ENCODE measurements around the gene SLC39A5. TPM values are rescaled to one million over a fixed set of nuclear protein-coding genes. Genes with fewer than 3 reads are reported as not detected.
A peak's percentile ranks its signal among the peaks of the same experiment; 100 is the strongest.

Gene SLC39A5
- total RNA-seq, 2 experiments from 2014 or later, result 0.76 to 1.2 TPM

DNA sequence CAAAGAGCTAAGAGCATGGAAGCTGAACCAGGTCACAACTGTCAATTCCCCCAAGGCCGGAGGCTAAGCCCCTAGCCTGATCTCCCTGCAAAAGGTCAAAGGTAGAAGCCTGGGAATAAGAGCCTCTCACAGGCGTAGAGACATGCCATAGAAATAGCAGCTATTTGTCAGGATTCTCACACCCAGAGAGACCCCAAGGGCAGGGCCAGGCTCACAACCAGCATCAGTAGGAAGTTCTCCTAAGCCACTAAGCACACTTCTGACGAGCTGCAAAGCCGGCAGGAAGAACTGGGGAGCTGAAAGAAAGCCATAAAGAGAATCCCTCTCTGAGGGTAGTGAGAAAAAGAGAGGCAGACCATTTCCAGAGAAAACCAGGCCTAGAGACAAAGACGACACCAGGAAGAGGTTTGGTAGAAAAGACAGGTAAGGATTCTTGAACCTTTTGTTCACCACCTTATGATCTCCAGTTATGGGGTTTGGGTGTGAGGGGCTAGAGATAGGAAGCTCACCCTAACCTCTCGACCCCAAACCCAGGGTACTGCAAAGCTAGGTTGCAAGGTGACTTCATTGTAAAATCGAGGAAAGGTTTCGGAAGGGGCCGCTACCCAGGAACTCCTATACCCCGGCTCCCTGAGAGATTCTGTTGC is 41.6 kb upstream of the SLC39A5 start:
- Histone ChIP-seq H3K79me2 (ENCODE audit: insufficient read depth, low read depth, low read length) (peaks cover 31% of the 10 kb centered on the region), H3K4me3 (ENCODE audit: low read depth, low read length, poor library complexity, severe bottlenecking) (peak overlapping the region; percentile 79), H4K20me1 (ENCODE audit: insufficient read depth, low read length) (0 out of 2 replicates have a peak, but pooled peaks cover 4% of the 10 kb centered on the region), H2AFZ (ENCODE audit: low read length) (no peak overlapping the region), H3K4me2 (ENCODE audit: low read length) (peak overlapping the region; percentile 93), H3K9me2 (ENCODE audit: insufficient read depth, low read length) (no peaks in the 10 kb centered on the region), H3K9me3 (ENCODE audit: low read length) (no peaks in the 10 kb centered on the region), H3K4me1 (ENCODE audit: insufficient read depth, low read length, poor library complexity, severe bottlenecking) (peaks cover 37% of the 10 kb centered on the region), H3K36me3 (ENCODE audit: insufficient read depth, low read length) (peaks cover 42% of the 10 kb centered on the region), H3K27ac (ENCODE audit: low read depth, low read length, poor library complexity, severe bottlenecking) (peak overlapping the region; percentile 46)
- intact Hi-C loops (cut with micrococcal nuclease; ENCODE audit: unreplicated experiment), result loop anchor here (2.0 to 5.0 kb wide), 3 partner anchors 29 to 449 kb away; partner anchors contain the start of gene MYL6
- TF ChIP-seq EZH2phosphoT487 (IDR thresholded peaks at IDR 0.05; ENCODE audit: borderline replicate concordance, low read depth, low read length), result no peak
- TF ChIP-seq, protein P1, sequence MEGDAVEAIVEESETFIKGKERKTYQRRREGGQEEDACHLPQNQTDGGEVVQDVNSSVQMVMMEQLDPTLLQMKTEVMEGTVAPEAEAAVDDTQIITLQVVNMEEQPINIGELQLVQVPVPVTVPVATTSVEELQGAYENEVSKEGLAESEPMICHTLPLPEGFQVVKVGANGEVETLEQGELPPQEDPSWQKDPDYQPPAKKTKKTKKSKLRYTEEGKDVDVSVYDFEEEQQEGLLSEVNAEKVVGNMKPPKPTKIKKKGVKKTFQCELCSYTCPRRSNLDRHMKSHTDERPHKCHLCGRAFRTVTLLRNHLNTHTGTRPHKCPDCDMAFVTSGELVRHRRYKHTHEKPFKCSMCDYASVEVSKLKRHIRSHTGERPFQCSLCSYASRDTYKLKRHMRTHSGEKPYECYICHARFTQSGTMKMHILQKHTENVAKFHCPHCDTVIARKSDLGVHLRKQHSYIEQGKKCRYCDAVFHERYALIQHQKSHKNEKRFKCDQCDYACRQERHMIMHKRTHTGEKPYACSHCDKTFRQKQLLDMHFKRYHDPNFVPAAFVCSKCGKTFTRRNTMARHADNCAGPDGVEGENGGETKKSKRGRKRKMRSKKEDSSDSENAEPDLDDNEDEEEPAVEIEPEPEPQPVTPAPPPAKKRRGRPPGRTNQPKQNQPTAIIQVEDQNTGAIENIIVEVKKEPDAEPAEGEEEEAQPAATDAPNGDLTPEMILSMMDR (conservative IDR thresholded peaks at IDR 0.05; ENCODE audit: low read length), result no peak
- ChIA-PET POLR2A (interaction anchor here (0.5 to 3.4 kb wide), 16 partner anchors 18 to 440 kb away, joined by 3 to 22 read pairs (median 3); partner anchors contain the start of genes ESYT1, MYL6B, RNF41 and RPL41), CTCF (ENCODE audit: unreplicated experiment) (interaction anchor here (0.8 to 2.5 kb wide), 6 partner anchors 20 to 450 kb away, joined by 3 to 23 read pairs (median 4); partner anchors contain the start of genes RNF41 and ZC3H10)
- BruUV-seq (replicated peaks), result no TSS peak
- peak; percentile 40 for DNase-seq (ENCODE audit: low spot score)

DNA sequence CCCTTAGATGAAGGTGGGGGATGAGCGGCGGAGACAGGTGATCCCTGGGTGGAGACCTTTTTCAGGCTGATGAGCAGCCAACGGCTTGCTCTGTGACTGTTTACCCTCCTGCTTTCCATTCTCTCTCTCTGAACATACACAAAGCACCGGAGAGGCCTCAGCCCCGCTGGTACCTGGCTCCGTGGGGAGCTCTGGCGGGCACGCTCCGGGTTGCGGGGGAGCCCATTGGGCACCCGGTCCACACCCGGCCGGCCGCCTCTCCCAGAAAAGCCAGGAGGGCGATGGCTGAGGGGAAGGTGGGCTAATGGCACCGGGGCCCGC is 41.1 kb upstream of the SLC39A5 start:
- H3K4me2 ChIP-seq (ENCODE audit: low read length), result peak overlapping the region; percentile 93
- DNase-seq (ENCODE audit: low spot score), result peak; percentile 37
- ChIA-PET CTCF (ENCODE audit: unreplicated experiment) (interaction anchor here (0.6 to 2.5 kb wide), 9 partner anchors 19 to 1708 kb away, joined by 3 to 23 read pairs (median 5); partner anchors contain the start of genes RNF41, RPL41 and ZC3H10), POLR2A (interaction anchor here (0.5 to 3.4 kb wide), 12 partner anchors 12 to 502 kb away, joined by 3 to 22 read pairs (median 5); partner anchors contain the start of genes ESYT1, MYL6B, RNF41 and RPL41)
- peak overlapping the region; percentile 79 for H3K4me3 ChIP-seq (ENCODE audit: low read depth, low read length, poor library complexity, severe bottlenecking)
- BruUV-seq (replicated peaks), result no TSS peak
- peaks cover 37% of the 10 kb centered on the region for H3K36me3 ChIP-seq (ENCODE audit: insufficient read depth, low read length)
- H3K4me1 ChIP-seq (ENCODE audit: insufficient read depth, low read length, poor library complexity, severe bottlenecking), result peaks cover 40% of the 10 kb centered on the region
- no peak overlapping the region for H2AFZ ChIP-seq (ENCODE audit: low read length)
- intact Hi-C loops (cut with micrococcal nuclease; ENCODE audit: unreplicated experiment), result loop anchor here (1.0 to 5.0 kb wide), 5 partner anchors 30 to 450 kb away; partner anchors contain the start of gene MYL6
- H3K9me2 ChIP-seq (ENCODE audit: insufficient read depth, low read length), result no peaks in the 10 kb centered on the region
- peak overlapping the region; percentile 46 for H3K27ac ChIP-seq (ENCODE audit: low read depth, low read length, poor library complexity, severe bottlenecking)
- no peak for TF ChIP-seq EZH2phosphoT487 (IDR thresholded peaks at IDR 0.05; ENCODE audit: borderline replicate concordance, low read depth, low read length)
- TF ChIP-seq, protein P1 (conservative IDR thresholded peaks at IDR 0.05; ENCODE audit: low read length), result no peak
- H3K79me2 ChIP-seq (ENCODE audit: insufficient read depth, low read depth, low read length), result peaks cover 31% of the 10 kb centered on the region
- no peaks in the 10 kb centered on the region for H3K9me3 ChIP-seq (ENCODE audit: low read length)
- H4K20me1 ChIP-seq (ENCODE audit: insufficient read depth, low read length), result 0 out of 2 replicates have a peak, but pooled peaks cover 4% of the 10 kb centered on the region
